ENCODE data around the gene FBXL14.

FBXL14 gene

GRCh38 chr12:1594261-1595025, at the start of gene FBXL14:
Gene FBXL14, minus strand, starts transcription at chr12:1594581. Its CDS starts 515 bp downstream, at chr12:1594066.
- peak; percentile 88 for DNase-seq (ENCODE audit: low spot score)

GRCh38 chr12:1643905-1644533, 49.6 kb upstream of the FBXL14 start:
- DNase-seq (ENCODE audit: low spot score): no peak

- no peak for DNase-seq (ENCODE audit: low spot score)
These were observed 48.7 kb upstream of the FBXL14 start for GRCh38 chr12:1643043-1643442.

GRCh38 chr12:1642513-1642912, 48.1 kb upstream of the FBXL14 start:
- DNase-seq (ENCODE audit: low spot score): no peak

GRCh38 chr12:1640328-1641234, 46.2 kb upstream of the FBXL14 start:
- DNase-seq (ENCODE audit: low spot score): no peak

GRCh38 chr12:1639538-1639937, 45.2 kb upstream of the FBXL14 start:
- no peak for DNase-seq (ENCODE audit: low spot score)

- no peak for DNase-seq (ENCODE audit: low spot score)
These were observed 43.8 kb upstream of the FBXL14 start for GRCh38 chr12:1638203-1638602.

GRCh38 chr12:1635301-1636095, 41.1 kb upstream of the FBXL14 start:
- no peak for DNase-seq (ENCODE audit: low spot score)

GRCh38 chr12:1634590-1635191, 40.3 kb upstream of the FBXL14 start:
- peak; percentile 88 for DNase-seq (ENCODE audit: low spot score)

GRCh38 chr12:1634149-1634548, 39.8 kb upstream of the FBXL14 start:
- DNase-seq (ENCODE audit: low spot score): no peak

- DNase-seq (ENCODE audit: low spot score): no peak
These were observed 39.1 kb upstream of the FBXL14 start for GRCh38 chr12:1633459-1633858.

GRCh38 chr12:1632702-1633101, 38.3 kb upstream of the FBXL14 start:
- DNase-seq (ENCODE audit: low spot score): peak; percentile 82

GRCh38 chr12:1630827-1631591, 36.6 kb upstream of the FBXL14 start:
- DNase-seq (ENCODE audit: low spot score): no peak

- peak; percentile 23 for DNase-seq (ENCODE audit: low spot score)
These were observed 35.9 kb upstream of the FBXL14 start for GRCh38 chr12:1630133-1630826.

GRCh38 chr12:1629338-1630132, 35.2 kb upstream of the FBXL14 start:
- DNase-seq (ENCODE audit: low spot score): no peak

- DNase-seq (ENCODE audit: low spot score): no peak
These were observed 34.4 kb upstream of the FBXL14 start, which contains the start of gene WNT5B for GRCh38 chr12:1628666-1629337. Gene WNT5B, plus strand, starts transcription at chr12:1629231. Its CDS starts 2,124 bp downstream, at chr12:1631355.

GRCh38 chr12:1622406-1622805, 28.0 kb upstream of the FBXL14 start:
- DNase-seq (ENCODE audit: low spot score): no peak

- no peak for DNase-seq (ENCODE audit: low spot score)
These were observed 25.7 kb upstream of the FBXL14 start for GRCh38 chr12:1620092-1620491.
